ENCODE measurements around the gene TRABD2B.

DNA sequence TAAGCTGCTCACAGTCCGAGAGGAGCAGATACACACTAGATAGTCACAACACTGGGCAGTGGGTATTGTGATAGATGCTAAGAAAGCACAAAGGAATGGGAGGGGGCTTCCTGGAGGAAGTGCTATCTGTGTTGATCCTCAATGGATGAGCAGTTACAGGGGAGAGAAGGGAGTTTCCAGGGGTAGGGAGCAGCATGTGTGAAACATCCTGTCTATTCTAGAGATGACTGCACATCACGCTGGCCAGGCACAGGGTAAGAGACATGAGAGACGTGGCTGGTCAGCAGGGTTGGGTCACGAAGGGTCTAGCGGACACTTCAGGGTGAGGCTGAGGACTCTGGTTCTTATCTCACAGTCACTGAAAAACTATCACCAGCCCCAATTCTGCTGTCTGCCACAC lies 235.2 kb downstream of the TRABD2B start:
- TF ChIP-seq, protein P1, sequence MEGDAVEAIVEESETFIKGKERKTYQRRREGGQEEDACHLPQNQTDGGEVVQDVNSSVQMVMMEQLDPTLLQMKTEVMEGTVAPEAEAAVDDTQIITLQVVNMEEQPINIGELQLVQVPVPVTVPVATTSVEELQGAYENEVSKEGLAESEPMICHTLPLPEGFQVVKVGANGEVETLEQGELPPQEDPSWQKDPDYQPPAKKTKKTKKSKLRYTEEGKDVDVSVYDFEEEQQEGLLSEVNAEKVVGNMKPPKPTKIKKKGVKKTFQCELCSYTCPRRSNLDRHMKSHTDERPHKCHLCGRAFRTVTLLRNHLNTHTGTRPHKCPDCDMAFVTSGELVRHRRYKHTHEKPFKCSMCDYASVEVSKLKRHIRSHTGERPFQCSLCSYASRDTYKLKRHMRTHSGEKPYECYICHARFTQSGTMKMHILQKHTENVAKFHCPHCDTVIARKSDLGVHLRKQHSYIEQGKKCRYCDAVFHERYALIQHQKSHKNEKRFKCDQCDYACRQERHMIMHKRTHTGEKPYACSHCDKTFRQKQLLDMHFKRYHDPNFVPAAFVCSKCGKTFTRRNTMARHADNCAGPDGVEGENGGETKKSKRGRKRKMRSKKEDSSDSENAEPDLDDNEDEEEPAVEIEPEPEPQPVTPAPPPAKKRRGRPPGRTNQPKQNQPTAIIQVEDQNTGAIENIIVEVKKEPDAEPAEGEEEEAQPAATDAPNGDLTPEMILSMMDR (IDR thresholded peaks at IDR 0.05) = no peak
- TF ChIP-seq POLR2A (IDR thresholded peaks at IDR 0.05) = no peak
